ENCODE measurements around the gene PIK3C2G. TPM values are rescaled to one million over a fixed set of nuclear protein-coding genes. Genes with fewer than 3 reads are reported as not detected.
A peak's percentile ranks its signal among the peaks of the same experiment; 100 is the strongest.

The PIK3C2G gene
- polyA plus RNA-seq, 1 donor from 2014 or later, result not detected

DNA sequence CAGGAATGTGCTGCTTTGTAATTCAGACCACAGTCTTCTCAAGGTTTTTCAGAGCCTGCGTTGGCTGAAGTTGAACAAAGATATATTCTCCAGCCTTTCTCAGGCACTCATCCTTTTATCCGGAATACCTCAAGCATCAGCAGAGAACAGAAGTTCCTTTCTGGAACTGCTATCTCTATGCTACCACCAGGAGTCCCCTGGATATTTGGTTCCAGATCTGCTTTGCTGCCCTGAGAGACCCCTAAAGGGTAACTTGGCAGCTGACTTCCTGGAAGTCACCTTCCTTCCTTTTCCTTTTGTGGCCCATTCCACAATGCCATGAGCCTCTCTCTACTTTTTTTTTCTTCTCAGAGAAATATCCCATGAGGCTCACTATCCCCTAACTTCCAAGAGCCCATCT is 288.3 kb downstream of the PIK3C2G start:
- Mint-ChIP-seq H3K4me1 (no peaks in the 10 kb centered on the region), H3K36me3 (no peaks in the 10 kb centered on the region), H3K9me3 (peaks cover 0 to 3% (median 0%) of the 10 kb centered on the region in 3 donors), H3K4me3 (no peak overlapping the region), H3K27ac (no peak overlapping the region), H3K27me3 (no peaks in the 10 kb centered on the region)

DNA sequence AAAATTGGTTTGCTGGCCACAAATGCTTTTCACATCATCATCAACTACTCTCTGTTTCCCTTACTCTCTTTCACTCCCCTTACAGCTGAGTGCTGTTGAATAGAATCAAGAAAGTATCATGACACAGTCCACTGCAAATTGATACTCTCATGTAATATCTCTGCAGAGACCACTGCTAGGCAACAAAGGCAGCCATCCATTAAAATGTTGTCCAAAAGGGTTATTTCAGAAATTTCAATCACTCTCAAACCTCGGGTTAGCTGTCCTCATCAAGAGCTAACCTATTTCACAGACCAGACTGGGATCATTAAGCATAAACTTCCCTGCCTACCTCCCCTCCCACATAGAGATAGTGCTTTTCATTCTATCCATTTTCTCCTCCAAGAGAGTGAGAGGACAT is 289.8 kb downstream of the PIK3C2G start:
- H3K27ac Mint-ChIP-seq, result no peak overlapping the region
- no peaks in the 10 kb centered on the region for H3K4me1 Mint-ChIP-seq
- H3K9me3 Mint-ChIP-seq, result peaks cover 0 to 2% (median 0%) of the 10 kb centered on the region in 3 donors
- H3K4me3 Mint-ChIP-seq, result no peak overlapping the region
- H3K27me3 Mint-ChIP-seq, result no peaks in the 10 kb centered on the region
- H3K36me3 Mint-ChIP-seq, result no peaks in the 10 kb centered on the region

DNA sequence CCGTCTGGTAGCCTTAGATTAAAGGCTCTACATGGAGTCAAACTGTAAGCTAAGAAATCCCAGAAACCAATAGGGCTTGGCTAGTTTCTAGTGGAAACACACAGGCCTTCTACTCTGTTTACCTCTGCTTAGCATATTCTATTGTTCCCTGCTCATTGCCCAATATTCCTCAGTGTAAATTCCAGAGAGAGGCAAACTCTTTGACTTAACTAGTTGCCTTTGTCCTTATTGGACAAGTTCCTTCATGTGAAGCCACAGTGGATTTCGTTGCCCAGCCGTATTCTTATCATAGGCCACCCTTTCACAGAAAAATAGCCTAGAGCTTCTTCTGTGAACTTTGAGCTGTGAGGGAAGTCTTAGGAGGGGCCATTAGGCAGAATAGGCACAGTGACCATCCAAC is 290.4 kb downstream of the PIK3C2G start:
- H3K27me3 Mint-ChIP-seq, result no peaks in the 10 kb centered on the region
- H3K9me3 Mint-ChIP-seq, result no peaks in the 10 kb centered on the region
- H3K27ac Mint-ChIP-seq, result no peak overlapping the region
- H3K4me3 Mint-ChIP-seq, result no peak overlapping the region
- no peaks in the 10 kb centered on the region for H3K36me3 Mint-ChIP-seq
- H3K4me1 Mint-ChIP-seq, result no peaks in the 10 kb centered on the region

DNA sequence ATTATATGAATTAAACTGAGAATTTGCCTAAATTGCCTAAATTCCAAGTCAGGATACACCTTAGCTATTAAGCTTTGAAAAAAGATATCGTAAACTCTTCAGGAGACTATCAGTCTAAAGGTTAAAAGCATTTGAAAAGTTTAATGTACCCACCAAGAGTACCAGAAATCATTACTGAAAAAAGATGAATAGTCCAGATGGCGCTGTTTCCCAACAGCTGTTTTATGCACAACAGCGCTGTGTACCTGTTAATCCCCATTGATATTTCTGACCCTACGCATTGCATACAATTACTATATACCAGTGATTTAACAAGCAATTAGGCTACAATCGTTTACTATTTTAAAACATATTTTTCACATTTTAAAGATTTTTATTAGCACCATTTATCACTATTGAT is 291.5 kb downstream of the PIK3C2G start:
- Mint-ChIP-seq H3K27ac (no peak overlapping the region), H3K9me3 (no peaks in the 10 kb centered on the region), H3K36me3 (no peaks in the 10 kb centered on the region), H3K4me1 (no peaks in the 10 kb centered on the region), H3K4me3 (no peak overlapping the region), H3K27me3 (no peaks in the 10 kb centered on the region)

DNA sequence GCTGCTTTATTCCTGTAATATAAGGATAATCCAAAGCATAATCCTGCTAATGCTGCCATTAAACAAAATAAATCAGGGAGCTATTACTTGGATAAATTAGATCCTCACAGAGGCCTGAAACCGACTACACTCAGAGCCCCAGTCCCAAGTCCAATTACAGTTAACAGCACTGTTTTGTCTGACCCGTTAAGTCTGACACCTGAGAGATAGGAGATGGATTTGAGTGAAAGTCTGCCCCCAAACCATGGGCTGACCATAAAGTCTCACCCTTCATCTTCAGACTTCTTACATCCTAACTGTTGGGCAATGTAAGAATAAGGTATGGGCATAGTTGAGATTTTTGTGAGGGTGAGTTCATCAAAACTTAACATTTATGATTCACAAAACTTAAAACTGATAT is 294.8 kb downstream of the PIK3C2G start:
- peaks cover 0 to 5% (median 2%) of the 10 kb centered on the region in 3 donors for H3K9me3 Mint-ChIP-seq
- no peak overlapping the region for H3K27ac Mint-ChIP-seq
- no peak overlapping the region for H3K4me3 Mint-ChIP-seq
- H3K27me3 Mint-ChIP-seq, result no peaks in the 10 kb centered on the region
- no peaks in the 10 kb centered on the region for H3K36me3 Mint-ChIP-seq
- no peaks in the 10 kb centered on the region for H3K4me1 Mint-ChIP-seq

DNA sequence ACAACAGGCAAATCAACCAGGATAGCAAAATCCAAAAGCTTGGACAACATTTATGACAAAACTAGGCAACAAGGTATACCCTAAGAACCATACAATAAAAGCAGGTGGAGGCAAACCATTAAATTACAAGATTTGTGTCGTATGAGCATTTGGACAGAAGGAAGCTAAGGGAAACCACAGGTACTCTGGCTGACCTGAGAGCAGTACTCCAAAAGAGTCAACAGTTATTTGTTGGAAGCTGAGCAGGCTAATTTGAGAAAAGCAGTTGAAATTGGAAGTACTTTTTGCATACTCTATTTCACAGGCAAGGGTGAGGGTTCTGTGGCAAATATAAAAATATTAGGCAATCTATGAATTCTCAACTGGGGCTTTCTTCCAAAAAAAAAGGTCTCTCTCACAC is 297.9 kb downstream of the PIK3C2G start:
- Mint-ChIP-seq H3K27ac (no peak overlapping the region), H3K4me3 (no peak overlapping the region), H3K9me3 (peaks cover 0 to 8% (median 2%) of the 10 kb centered on the region in 3 donors), H3K4me1 (no peaks in the 10 kb centered on the region), H3K27me3 (no peaks in the 10 kb centered on the region), H3K36me3 (no peaks in the 10 kb centered on the region)

DNA sequence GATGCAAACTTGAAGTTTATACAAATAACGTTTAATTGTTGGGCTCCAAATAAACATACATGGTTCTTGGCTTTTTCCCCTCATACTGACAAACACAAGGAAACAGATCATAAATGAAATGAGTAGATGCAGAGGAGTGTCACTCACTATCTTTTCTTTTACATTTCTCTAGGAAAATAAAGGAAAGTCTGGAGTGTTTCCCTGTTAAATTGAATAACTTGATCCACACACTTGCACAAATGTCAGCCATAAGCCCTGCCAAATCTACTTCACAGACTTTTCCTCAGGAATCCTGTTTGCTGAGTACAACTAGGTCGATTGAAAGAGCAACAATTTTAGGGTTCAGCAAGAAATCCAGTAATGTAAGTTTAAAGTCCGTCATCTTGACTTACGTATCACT is 301.2 kb downstream of the PIK3C2G start:
- H3K36me3 Mint-ChIP-seq, result no peaks in the 10 kb centered on the region
- no peak overlapping the region for H3K4me3 Mint-ChIP-seq
- no peaks in the 10 kb centered on the region for H3K27me3 Mint-ChIP-seq

DNA sequence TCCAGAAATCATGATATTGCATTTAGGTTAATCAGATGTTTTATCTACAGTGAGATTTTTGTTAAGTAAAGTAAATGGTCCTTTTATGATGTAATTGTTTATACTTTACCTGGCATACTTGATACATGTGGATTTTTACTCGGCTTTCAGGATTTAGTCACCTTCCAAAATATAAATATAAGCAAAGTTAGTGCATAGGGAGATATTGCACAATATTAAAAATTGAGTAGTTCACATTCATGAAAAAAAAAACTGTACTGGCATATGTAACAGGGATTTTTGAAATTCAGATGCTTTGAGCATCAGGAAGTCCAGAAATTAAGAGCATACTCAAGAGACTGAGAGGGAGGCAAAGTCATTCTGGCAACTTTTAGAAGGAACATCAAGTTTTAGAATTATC is 303.0 kb downstream of the PIK3C2G start:
- Mint-ChIP-seq H3K36me3 (no peaks in the 10 kb centered on the region), H3K27me3 (no peaks in the 10 kb centered on the region), H3K4me1 (no peaks in the 10 kb centered on the region), H3K27ac (peak overlapping the region in 1 of 3 donors; percentile 39), H3K9me3 (peaks cover 0 to 12% (median 3%) of the 10 kb centered on the region in 3 donors), H3K4me3 (no peak overlapping the region)

More for the DNA sequence above, 301.2 kb downstream of the PIK3C2G start:
- Mint-ChIP-seq H3K9me3 (peaks cover 2 to 12% (median 3%) of the 10 kb centered on the region in 3 donors), H3K4me1 (no peaks in the 10 kb centered on the region), H3K27ac (no peak overlapping the region)

DNA sequence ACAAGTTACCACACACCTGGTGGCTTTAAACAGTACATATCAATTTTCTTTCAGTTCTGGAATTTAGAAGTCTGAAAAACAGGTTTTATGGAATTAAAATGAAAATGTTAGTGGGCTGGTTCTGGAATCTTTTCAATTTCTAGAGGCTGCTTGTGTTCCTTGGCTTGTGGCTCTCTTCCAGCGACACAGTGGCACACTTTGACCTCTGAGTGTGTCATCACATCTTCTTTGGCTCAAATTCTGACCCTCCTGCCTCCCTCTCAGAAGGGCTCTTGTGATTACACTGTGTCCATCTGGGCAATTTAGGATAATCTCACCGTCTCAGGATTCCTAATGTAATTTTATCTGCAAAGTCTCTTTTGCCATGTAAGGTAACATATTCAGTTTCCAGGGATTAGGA is 306.5 kb downstream of the PIK3C2G start:
- Mint-ChIP-seq H3K9me3 (peaks cover 2 to 8% (median 3%) of the 10 kb centered on the region in 3 donors), H3K4me1 (no peaks in the 10 kb centered on the region), H3K27ac (no peak overlapping the region), H3K27me3 (no peaks in the 10 kb centered on the region), H3K4me3 (no peak overlapping the region), H3K36me3 (no peaks in the 10 kb centered on the region)

DNA sequence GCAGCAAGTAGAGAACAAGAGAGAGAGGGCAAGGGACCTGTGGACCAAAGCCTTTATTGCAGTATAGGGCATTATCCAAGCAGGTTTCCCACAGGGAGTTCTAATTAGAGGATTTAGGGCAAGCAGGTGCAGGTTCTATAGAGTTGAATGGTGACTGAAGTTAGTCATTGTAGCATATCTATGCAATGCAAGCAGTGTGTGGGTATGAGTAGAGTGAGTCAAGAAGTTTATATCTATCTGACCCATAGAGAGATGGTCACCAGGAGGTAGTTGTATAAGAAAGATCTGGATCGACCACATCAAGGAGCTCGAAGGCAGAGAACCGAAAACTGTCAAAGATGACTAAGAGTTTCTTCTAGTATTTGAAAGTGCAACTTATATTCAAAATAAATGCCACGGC is 309.2 kb downstream of the PIK3C2G start:
- H3K4me3 Mint-ChIP-seq, result no peak overlapping the region
- no peaks in the 10 kb centered on the region for H3K4me1 Mint-ChIP-seq
- peaks cover 2 to 8% (median 3%) of the 10 kb centered on the region in 3 donors for H3K9me3 Mint-ChIP-seq
- no peaks in the 10 kb centered on the region for H3K36me3 Mint-ChIP-seq
- H3K27me3 Mint-ChIP-seq, result no peaks in the 10 kb centered on the region
- no peak overlapping the region for H3K27ac Mint-ChIP-seq

DNA sequence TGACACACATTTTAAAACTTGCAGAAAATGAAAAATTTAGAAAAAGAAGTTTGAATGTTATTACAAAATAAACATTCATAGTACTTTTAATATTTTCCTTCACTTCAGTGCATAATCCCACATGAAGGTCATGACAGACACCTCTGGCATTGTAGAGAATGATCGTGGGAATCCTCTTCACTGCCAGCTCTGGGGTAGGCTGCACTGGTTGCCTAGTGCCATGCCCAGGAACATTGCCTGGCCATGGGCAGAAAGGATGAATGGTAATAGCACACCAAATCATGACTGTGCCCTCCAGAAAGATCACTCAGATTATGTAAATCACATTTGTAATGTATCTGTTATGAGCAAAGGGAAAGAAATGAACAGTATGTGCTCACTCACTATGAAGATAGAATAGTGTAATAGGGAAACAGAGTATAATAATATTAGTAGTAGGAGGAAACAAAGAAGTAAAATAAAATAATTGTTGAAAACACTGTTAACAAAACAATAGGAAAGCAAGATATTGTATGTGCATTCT is 314.8 kb downstream of the PIK3C2G start:
- Mint-ChIP-seq H3K9me3 (peaks cover 0 to 2% (median 0%) of the 10 kb centered on the region in 3 donors), H3K36me3 (no peaks in the 10 kb centered on the region)

DNA sequence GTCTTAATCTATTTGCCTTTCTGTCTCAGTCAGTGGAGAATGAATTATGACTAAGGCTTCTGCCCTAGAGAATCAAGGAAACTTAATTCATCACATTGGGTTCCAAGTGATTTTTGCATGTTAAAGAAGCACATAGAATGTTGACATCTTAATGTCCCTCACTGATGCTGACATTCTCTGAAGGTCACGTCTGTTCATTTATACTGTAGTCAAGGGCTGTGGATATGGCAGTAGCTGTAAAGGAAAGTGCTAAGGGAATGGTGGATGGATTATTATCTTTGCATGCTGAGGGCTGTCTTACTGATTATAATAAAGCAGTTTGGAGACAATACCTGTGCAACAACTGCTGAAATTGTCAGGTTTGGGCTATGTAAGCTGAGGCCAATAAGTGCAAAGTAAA is 315.3 kb downstream of the PIK3C2G start:
- no peaks in the 10 kb centered on the region for H3K27me3 Mint-ChIP-seq
- no peaks in the 10 kb centered on the region for H3K4me1 Mint-ChIP-seq
- H3K4me3 Mint-ChIP-seq, result no peak overlapping the region
- no peaks in the 10 kb centered on the region for H3K36me3 Mint-ChIP-seq
- no peak overlapping the region for H3K27ac Mint-ChIP-seq
- peaks cover 0 to 5% (median 3%) of the 10 kb centered on the region in 3 donors for H3K9me3 Mint-ChIP-seq

More for the DNA sequence above, 314.8 kb downstream of the PIK3C2G start:
- Mint-ChIP-seq H3K27me3 (no peaks in the 10 kb centered on the region), H3K27ac (no peak overlapping the region), H3K4me1 (no peaks in the 10 kb centered on the region), H3K4me3 (no peak overlapping the region)

DNA sequence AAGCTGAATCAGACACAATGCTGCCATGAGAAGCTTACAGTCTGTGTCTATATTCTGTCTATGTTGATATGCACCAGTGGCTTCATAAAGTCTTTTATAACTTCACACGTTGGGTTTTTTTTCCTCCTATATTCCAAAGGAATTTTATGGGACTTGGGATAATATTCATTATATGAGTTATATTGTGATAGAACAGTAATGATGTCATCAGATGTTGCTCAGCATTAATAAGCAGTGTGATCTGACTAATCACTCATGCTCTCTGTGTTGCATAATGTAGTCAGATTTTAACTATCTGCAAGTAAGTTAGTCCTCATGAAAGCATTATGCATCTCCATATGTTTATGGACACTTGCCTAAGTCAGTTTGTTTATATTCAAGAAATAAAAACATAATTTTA is 316.9 kb downstream of the PIK3C2G start:
- Mint-ChIP-seq H3K27ac (no peak overlapping the region), H3K27me3 (no peaks in the 10 kb centered on the region), H3K9me3 (peaks cover 0 to 5% (median 5%) of the 10 kb centered on the region in 3 donors), H3K4me3 (no peak overlapping the region), H3K4me1 (no peaks in the 10 kb centered on the region), H3K36me3 (no peaks in the 10 kb centered on the region)

DNA sequence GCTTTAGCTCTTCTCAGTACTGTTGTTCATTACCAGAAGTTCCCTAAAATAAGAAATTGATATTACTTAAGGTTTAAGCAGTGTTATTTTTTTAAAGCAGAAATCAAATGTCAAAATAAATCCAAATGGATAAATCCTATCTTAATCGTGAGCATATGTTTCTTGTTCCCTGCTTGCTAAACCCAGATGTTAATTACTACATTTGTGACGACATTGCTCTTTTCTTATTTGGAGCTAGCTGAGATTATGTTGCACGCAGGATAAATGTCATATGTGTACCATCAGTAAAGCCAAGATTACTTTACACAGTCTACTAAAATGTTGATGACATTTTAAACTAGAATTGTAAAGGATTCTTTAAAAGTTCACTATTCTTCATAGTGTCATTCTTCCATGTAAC is 319.0 kb downstream of the PIK3C2G start:
- Mint-ChIP-seq H3K27me3 (no peaks in the 10 kb centered on the region), H3K4me3 (no peak overlapping the region), H3K4me1 (no peaks in the 10 kb centered on the region), H3K9me3 (peaks cover 0 to 9% (median 6%) of the 10 kb centered on the region in 3 donors), H3K27ac (no peak overlapping the region), H3K36me3 (no peaks in the 10 kb centered on the region)

DNA sequence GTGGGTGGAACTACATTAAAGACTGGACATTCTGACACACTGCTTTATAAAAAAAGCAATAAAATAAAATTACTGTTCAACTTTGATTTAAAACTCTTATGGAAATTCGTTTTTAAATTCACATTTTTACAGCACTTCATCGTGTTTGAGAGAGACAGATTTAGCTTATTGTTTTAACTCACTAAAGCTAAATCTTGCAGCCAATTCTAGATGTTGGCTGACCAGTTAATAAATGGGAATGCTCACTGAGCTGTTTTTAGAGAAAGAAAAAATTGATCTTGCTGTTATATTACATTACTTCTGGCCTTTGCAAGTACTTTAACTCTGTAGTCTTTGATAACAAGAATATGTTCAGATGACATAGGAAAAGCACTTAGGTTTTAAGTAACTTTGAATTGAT is 319.4 kb downstream of the PIK3C2G start:
- Mint-ChIP-seq H3K36me3 (no peaks in the 10 kb centered on the region), H3K27me3 (no peaks in the 10 kb centered on the region), H3K4me3 (no peak overlapping the region), H3K27ac (no peak overlapping the region), H3K4me1 (no peaks in the 10 kb centered on the region), H3K9me3 (peaks cover 0 to 12% (median 9%) of the 10 kb centered on the region in 3 donors)

DNA sequence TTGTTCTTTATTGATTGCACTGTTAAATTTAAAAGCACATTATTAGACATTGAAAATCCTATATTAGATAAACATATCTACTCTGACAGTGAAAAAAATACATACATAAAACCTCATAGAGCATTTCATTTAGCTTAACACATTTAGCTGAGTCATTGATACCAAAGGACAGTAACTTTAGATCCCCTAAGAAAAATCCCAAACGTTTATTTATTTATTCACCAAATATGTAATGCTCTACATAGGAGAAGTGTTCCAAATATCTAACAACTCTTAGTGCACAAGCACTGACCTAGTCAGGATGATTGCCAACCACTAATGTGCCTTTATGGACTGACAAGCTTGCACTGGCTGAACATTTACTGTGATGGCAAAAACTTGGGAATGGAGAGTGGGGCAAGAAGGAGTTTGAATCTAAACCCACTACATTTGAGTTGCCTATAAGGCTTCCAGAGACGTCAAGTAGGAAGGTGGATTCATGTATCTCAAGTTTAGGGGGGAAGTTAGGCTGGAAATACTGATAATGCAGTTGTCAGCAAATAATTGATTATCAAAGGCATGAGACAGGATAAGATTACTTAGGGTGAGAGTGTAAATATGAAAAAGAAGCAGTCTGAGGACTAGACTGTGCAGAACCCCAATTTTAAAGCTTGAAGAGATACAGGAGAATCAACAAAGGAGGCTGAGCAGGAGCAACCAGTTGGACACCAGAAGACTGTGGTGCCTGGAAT is 320.1 kb downstream of the PIK3C2G start:
- Mint-ChIP-seq H3K9me3 (peaks cover 0 to 14% (median 13%) of the 10 kb centered on the region in 3 donors), H3K27me3 (no peaks in the 10 kb centered on the region), H3K36me3 (no peaks in the 10 kb centered on the region), H3K4me1 (no peaks in the 10 kb centered on the region), H3K27ac (no peak overlapping the region), H3K4me3 (no peak overlapping the region)
